ENCODE measurements around the gene TMEM219. TPM values are rescaled to one million over a fixed set of nuclear protein-coding genes. Genes with fewer than 3 reads are reported as not detected.
A peak's percentile ranks its signal among the peaks of the same experiment; 100 is the strongest.

The TMEM219 gene
- total and polyA plus RNA-seq, 9 of the 15 experiments (the other 6 are each of a cell fraction or from before 2014, with no cell fraction given), result 35.3 to 62.8 (median 55.5) TPM

DNA sequence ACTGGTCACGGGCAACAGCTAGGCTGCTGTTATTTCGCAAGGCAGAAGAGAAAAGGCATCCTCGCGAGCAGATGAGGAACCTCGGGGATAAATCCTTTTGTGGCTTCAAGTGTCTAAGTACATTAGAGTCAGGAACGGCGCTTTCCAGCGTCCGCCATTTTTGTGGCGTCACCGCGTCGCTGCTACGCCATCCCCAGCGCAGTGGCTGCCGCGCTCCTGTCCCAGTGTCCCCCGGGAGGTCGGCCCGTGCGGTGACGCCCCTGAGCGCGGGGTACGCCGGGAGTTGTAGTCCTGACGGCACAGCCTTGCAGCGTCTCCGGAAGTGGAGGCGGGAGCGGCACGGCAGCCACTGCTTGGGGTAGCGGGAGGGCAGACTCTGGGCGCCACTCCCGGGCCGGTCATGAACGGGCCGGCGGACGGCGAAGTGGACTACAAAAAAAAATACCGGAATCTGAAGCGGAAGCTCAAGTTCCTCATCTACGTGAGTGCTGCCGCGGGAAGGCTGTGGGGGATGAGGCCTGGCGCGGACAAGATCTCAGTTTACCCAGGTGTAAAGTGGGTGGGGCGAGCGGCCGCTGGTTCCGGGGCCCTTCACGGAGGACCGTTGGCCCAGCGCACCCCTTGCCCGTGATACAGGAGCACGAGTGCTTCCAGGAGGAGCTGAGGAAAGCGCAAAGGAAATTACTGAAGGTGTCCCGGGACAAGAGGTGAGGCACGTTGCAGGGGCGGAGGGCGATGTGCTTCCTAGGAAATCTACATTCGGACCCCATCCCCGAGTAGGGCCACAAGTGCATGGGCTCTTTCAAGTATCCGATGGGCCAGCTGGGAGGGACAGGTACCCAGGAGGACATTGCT, 34.3 kb downstream of the TMEM219 start, which contains the start of gene INO80E (continued):
- TF ChIP-seq REST (IDR thresholded peaks at IDR 0.05; ENCODE audit: borderline replicate concordance) (no peak; the same call in 1 of the 2 replicates), REST (CRISPR knock-in tag; IDR thresholded peaks at IDR 0.05; ENCODE audit: low read depth) (no peak; the same call in 1 of the 2 replicates), SAFB2 (IDR thresholded peaks at IDR 0.05; ENCODE audit: borderline replicate concordance, low read depth, low read length, severe bottlenecking) (no peak), MXD1 (CRISPR knock-in tag; IDR thresholded peaks at IDR 0.05; ENCODE audit: borderline replicate concordance, poor library complexity, severe bottlenecking) (no peak), CREM (IDR thresholded peaks at IDR 0.05; ENCODE audit: low read depth) (peak; percentile 98), MYNN (IDR thresholded peaks at IDR 0.05) (no peak), MYNN (CRISPR knock-in tag; IDR thresholded peaks at IDR 0.05) (no peak), CBX2 (IDR thresholded peaks at IDR 0.05; ENCODE audit: insufficient read depth, low read length, poor library complexity, severe bottlenecking) (no peak), NR1H2 (CRISPR knock-in tag; IDR thresholded peaks at IDR 0.05) (no peak), FOXA3 (CRISPR knock-in tag; conservative IDR thresholded peaks at IDR 0.05 in 1 of 2, IDR thresholded peaks at IDR 0.05 in 1 of 2) (peak in 1 of 2 experiments; percentile 66; a peak in 2 of 4 replicates), ETV1 (tag; conservative IDR thresholded peaks at IDR 0.05; ENCODE audit: low read depth) (peak; percentile 93), ZNF224 (CRISPR knock-in tag; IDR thresholded peaks at IDR 0.05) (no peak), FOXK2 (conservative IDR thresholded peaks at IDR 0.05 in 1 of 2, IDR thresholded peaks at IDR 0.05 in 1 of 2; ENCODE audit: low read depth in 2 of 2) (peak; percentile 58 to 80; a peak in 3 of 4 replicates), DPF2 (IDR thresholded peaks at IDR 0.05) (0 out of 2 replicates have a peak, but pooled peaks have one; percentile 6), GATAD2A (IDR thresholded peaks at IDR 0.05) (no peak)
